ENCODE data around the gene STPG4. TPM values are rescaled to one million over a fixed set of nuclear protein-coding genes. Genes with fewer than 3 reads are reported as not detected.

STPG4 gene
- total RNA-seq, 1 donor from 2014 or later = not detected

DNA sequence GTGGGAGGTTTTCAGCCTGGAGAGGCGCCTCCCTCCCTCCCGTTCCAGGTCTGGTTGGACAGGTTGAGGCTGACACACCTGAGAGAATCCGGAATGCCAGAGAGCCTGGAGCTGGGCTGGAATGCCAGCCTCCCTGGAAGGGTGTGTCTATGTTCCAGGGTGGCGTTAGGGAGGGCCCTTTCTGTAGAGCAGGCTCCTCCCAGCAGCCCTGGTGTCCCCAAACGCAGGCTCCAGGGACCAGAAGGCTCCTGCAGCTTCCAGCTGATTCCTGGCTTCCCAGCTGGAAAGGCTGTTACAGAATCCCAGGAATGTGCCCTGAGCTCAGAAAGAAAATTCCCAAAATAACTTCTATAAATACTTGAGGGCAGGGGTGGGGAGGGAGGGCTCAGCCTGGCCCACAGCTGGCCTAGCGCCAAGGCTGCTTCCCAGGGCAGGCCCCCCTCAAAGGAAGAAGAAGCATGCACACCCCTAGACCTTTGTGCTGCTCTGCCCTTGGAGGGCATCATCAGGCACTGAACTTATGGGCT, 85.4 kb downstream of the STPG4 start:
- H3K4me3 ChIP-seq (ENCODE audit: low read length in 3 of 3) = peak overlapping the region in 2 of 3 donors; percentile 31 to 45
- peak overlapping the region; percentile 93 for H3K27ac ChIP-seq (ENCODE audit: low read depth, low read length)
- no peaks in the 10 kb centered on the region for H3K9me3 ChIP-seq (ENCODE audit: control insufficient read depth in 3 of 3, low read length in 3 of 3)
- peaks cover 0 to 4% (median 0%) of the 10 kb centered on the region in 3 donors for H3K36me3 ChIP-seq (ENCODE audit: control insufficient read depth in 3 of 3, insufficient read depth in 3 of 3, low read length in 3 of 3)
- H3K4me1 ChIP-seq (ENCODE audit: control insufficient read depth in 3 of 3, insufficient read depth in 3 of 3, low read length in 3 of 3) = peaks cover 60 to 79% (median 78%) of the 10 kb centered on the region in 3 donors
- peak overlapping the region in 2 of 3 donors; percentile 60 to 61 for H3K9ac ChIP-seq (ENCODE audit: low read depth in 1 of 3, low read length in 3 of 3)
- H3K27me3 ChIP-seq (ENCODE audit: control insufficient read depth in 3 of 3, insufficient read depth in 3 of 3, low read length in 3 of 3) = no peaks in the 10 kb centered on the region

DNA sequence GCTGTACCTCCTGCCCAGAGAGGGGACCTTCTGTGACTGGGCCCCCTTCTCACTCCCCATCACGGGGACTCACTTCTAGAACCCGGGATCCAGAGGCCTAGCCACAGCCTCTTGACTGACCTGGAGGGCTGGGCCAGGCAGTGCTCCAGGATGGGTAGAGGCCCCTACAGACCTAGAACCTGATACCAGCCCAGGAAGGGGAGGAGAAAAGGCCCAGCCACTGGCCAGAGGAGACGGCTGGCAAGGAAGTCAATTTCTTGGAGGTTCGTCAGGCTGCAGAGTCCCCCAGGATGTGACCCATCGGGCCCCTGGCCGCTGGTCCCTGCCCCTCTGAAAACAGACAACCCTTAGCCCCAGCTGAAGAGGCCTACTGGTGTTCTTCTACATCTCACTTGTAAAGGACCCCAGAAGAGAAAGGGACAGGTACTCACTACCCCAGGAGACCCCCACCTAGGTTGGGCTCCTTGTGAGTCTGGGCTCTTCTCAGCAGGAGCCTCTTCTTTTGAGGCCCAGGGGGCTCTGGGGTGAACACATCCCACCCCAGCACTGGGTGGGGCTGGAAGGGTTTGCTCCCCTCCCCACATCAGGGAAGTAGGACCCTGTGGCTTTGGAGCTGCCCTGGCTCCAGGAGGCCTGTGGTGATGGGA, 86.0 kb downstream of the STPG4 start:
- H3K36me3 ChIP-seq (ENCODE audit: control insufficient read depth in 3 of 3, insufficient read depth in 3 of 3, low read length in 3 of 3) = peaks cover 0 to 4% (median 0%) of the 10 kb centered on the region in 3 donors
- H3K4me3 ChIP-seq (ENCODE audit: low read length in 3 of 3) = peak overlapping the region in 1 of 3 donors; percentile 31
- H3K4me1 ChIP-seq (ENCODE audit: control insufficient read depth in 3 of 3, insufficient read depth in 3 of 3, low read length in 3 of 3) = peaks cover 65 to 85% (median 82%) of the 10 kb centered on the region in 3 donors
- H3K9me3 ChIP-seq (ENCODE audit: control insufficient read depth in 3 of 3, low read length in 3 of 3) = no peaks in the 10 kb centered on the region
- peak overlapping the region; percentile 53 for H3K27ac ChIP-seq (ENCODE audit: low read depth, low read length)
- peak overlapping the region; percentile 35 to 61 (median 60) for H3K9ac ChIP-seq (ENCODE audit: low read depth in 1 of 3, low read length in 3 of 3)
- H3K27me3 ChIP-seq (ENCODE audit: control insufficient read depth in 3 of 3, insufficient read depth in 3 of 3, low read length in 3 of 3) = no peaks in the 10 kb centered on the region

DNA sequence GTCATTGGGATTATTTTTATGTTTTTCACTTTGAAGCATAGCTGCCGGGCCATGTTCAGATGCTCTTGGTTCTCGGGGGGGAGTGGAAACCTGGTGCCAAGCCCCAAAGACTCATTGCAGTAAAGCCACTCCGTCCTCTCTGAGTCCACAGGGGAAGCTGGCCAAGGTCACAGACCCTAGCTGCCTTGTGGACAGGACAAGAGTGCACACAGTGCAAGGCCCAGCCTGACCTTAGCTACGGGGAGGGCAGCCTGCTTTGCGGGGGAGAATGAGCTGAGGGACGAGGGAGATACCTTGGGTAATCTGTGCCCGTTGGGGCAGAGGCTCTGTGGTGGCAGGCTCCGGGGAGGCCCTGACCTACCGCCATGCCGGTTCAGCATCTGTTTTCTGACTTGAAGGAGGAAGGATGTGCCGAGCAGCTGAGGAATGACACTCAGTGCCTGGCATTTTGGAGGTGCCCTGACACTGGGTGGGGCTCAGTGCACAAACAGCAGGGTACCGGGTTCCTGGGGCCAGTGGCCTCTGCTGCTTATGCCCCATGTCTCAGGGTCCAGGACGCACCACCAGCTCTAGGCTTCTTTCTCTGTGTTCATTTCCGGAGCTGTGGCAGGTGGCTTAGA, 87.2 kb downstream of the STPG4 start:
- H3K4me1 ChIP-seq (ENCODE audit: control insufficient read depth in 3 of 3, insufficient read depth in 3 of 3, low read length in 3 of 3) = peaks cover 69 to 86% (median 84%) of the 10 kb centered on the region in 3 donors
- H3K27me3 ChIP-seq (ENCODE audit: control insufficient read depth in 3 of 3, insufficient read depth in 3 of 3, low read length in 3 of 3) = no peaks in the 10 kb centered on the region
- no peak overlapping the region for H3K4me3 ChIP-seq (ENCODE audit: low read length in 3 of 3)
- peak overlapping the region in 1 of 3 donors; percentile 57 for H3K9ac ChIP-seq (ENCODE audit: low read depth in 1 of 3, low read length in 3 of 3)
- H3K9me3 ChIP-seq (ENCODE audit: control insufficient read depth in 3 of 3, low read length in 3 of 3) = no peaks in the 10 kb centered on the region
- H3K27ac ChIP-seq (ENCODE audit: low read depth, low read length) = no peak overlapping the region
- no peaks in the 10 kb centered on the region for H3K36me3 ChIP-seq (ENCODE audit: control insufficient read depth in 3 of 3, insufficient read depth in 3 of 3, low read length in 3 of 3)

DNA sequence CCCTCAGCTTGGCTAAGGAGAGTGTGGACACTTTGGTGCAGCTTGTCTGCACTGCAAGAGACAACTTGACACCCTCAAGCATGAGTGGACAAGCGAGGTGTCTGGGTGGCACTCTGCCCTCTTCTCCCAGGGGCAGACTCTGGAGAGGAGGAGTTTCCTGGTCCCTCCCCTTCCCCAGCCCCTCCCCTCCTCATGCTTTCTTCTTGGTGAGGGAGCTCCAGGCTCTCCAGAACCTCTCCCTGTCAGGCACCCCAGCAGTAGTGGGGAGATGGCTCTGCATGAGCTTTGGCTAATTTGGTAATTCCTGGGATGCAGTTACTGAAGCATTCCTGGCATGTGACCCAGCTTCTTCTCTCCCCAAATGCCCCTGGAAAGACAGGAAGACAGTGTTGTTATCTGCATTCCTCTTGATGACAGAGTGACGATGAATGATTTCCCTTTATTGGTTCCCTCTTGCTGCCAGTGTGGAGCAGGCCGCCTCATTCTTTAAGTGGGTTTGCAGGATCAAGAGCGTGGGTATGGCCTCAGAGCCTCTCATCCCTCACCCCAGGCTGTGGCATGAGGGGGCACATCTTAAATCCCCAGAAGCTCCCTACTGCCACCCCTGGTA, 89.2 kb downstream of the STPG4 start:
- Histone ChIP-seq H3K27me3 (ENCODE audit: control insufficient read depth in 3 of 3, insufficient read depth in 3 of 3, low read length in 3 of 3) (no peaks in the 10 kb centered on the region), H3K27ac (ENCODE audit: low read depth, low read length) (peak overlapping the region; percentile 29), H3K4me3 (ENCODE audit: low read length in 3 of 3) (no peak overlapping the region), H3K4me1 (ENCODE audit: control insufficient read depth in 3 of 3, insufficient read depth in 3 of 3, low read length in 3 of 3) (peaks cover 69 to 85% (median 82%) of the 10 kb centered on the region in 3 donors), H3K9me3 (ENCODE audit: control insufficient read depth in 3 of 3, low read length in 3 of 3) (no peaks in the 10 kb centered on the region), H3K36me3 (ENCODE audit: control insufficient read depth in 3 of 3, insufficient read depth in 3 of 3, low read length in 3 of 3) (peaks cover 0 to 3% (median 0%) of the 10 kb centered on the region in 3 donors), H3K9ac (ENCODE audit: low read depth in 1 of 3, low read length in 3 of 3) (no peak overlapping the region)

DNA sequence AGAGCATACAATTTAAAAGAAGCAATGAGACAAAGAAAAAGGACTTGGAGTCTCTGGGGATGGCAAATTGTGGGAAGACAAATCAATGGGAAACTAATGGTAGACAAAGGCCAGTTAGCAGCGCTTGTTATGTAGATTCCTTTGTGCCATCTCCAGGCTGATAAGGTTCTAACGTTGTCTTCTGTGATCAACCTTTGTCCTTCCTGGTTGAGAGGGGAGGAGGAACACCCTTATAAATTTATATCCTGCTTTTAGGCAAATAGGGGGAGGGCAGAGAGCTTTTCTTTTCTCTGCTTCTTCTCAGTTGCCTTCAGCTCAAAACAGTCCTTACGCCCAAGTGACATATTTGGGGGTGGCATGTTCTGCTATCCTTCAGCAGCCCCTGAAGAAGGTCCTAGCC, 89.8 kb downstream of the STPG4 start:
- H3K27me3 ChIP-seq (ENCODE audit: control insufficient read depth in 3 of 3, insufficient read depth in 3 of 3, low read length in 3 of 3) = no peaks in the 10 kb centered on the region
- H3K4me1 ChIP-seq (ENCODE audit: control insufficient read depth in 3 of 3, insufficient read depth in 3 of 3, low read length in 3 of 3) = peaks cover 65 to 84% (median 81%) of the 10 kb centered on the region in 3 donors
- H3K9ac ChIP-seq (ENCODE audit: low read depth in 1 of 3, low read length in 3 of 3) = no peak overlapping the region
- no peak overlapping the region for H3K4me3 ChIP-seq (ENCODE audit: low read length in 3 of 3)
- H3K9me3 ChIP-seq (ENCODE audit: control insufficient read depth in 3 of 3, low read length in 3 of 3) = no peaks in the 10 kb centered on the region
- peak overlapping the region; percentile 29 for H3K27ac ChIP-seq (ENCODE audit: low read depth, low read length)
- H3K36me3 ChIP-seq (ENCODE audit: control insufficient read depth in 3 of 3, insufficient read depth in 3 of 3, low read length in 3 of 3) = peaks cover 0 to 5% (median 2%) of the 10 kb centered on the region in 3 donors

DNA sequence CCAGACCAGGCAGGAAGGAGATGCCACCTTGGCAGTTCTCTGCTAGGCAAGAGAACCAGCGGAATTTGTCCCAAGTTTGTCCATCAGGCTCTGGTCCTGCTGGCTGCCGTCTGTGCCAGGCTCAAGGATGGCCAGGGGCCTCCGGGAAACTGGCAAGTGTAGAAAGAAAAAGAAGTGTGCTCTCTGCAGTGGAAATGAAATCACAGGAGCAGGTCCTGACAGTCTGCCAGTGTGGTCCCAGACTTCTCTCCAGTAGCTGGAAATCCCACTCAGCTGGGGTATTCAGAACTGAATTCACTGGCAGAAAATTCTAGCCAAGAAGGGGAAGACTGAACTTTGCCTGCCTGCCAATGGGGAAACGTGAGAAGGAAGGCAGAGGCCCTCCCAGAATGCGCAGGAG, 91.0 kb downstream of the STPG4 start:
- Histone ChIP-seq H3K36me3 (ENCODE audit: control insufficient read depth in 3 of 3, insufficient read depth in 3 of 3, low read length in 3 of 3) (peaks cover 0 to 5% (median 2%) of the 10 kb centered on the region in 3 donors), H3K9me3 (ENCODE audit: control insufficient read depth in 3 of 3, low read length in 3 of 3) (no peaks in the 10 kb centered on the region), H3K4me1 (ENCODE audit: control insufficient read depth in 3 of 3, insufficient read depth in 3 of 3, low read length in 3 of 3) (peaks cover 58 to 77% (median 73%) of the 10 kb centered on the region in 3 donors), H3K27ac (ENCODE audit: low read depth, low read length) (no peak overlapping the region), H3K27me3 (ENCODE audit: control insufficient read depth in 3 of 3, insufficient read depth in 3 of 3, low read length in 3 of 3) (no peaks in the 10 kb centered on the region), H3K9ac (ENCODE audit: low read depth in 1 of 3, low read length in 3 of 3) (peak overlapping the region in 1 of 3 donors; percentile 11), H3K4me3 (ENCODE audit: low read length in 3 of 3) (no peak overlapping the region)

DNA sequence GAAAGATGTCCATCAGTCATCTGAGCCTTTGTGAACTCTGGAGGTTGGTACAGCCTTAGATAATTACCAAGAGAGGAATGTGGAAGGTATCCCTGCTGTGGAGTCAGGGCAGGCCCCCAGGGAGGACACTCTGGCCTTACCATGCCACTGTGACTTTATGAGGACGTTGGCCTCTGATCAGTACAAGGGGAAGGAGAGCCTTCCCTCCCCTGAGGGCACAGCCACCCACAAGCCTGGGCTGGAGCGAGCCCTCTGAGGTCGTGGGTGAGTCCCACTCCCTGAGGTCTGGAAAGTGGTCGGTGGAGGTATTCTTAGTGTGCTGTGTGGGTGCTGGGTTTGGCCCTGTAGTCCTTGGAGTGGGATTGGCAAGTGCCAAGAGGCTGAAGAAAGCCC, 91.6 kb downstream of the STPG4 start:
- no peak overlapping the region for H3K9ac ChIP-seq (ENCODE audit: low read depth in 1 of 3, low read length in 3 of 3)
- H3K4me3 ChIP-seq (ENCODE audit: low read length in 3 of 3) = no peak overlapping the region
- H3K4me1 ChIP-seq (ENCODE audit: control insufficient read depth in 3 of 3, insufficient read depth in 3 of 3, low read length in 3 of 3) = peaks cover 56 to 75% (median 71%) of the 10 kb centered on the region in 3 donors
- no peaks in the 10 kb centered on the region for H3K27me3 ChIP-seq (ENCODE audit: control insufficient read depth in 3 of 3, insufficient read depth in 3 of 3, low read length in 3 of 3)
- H3K9me3 ChIP-seq (ENCODE audit: control insufficient read depth in 3 of 3, low read length in 3 of 3) = no peaks in the 10 kb centered on the region
- H3K27ac ChIP-seq (ENCODE audit: low read depth, low read length) = no peak overlapping the region
- H3K36me3 ChIP-seq (ENCODE audit: control insufficient read depth in 3 of 3, insufficient read depth in 3 of 3, low read length in 3 of 3) = peaks cover 0 to 5% (median 2%) of the 10 kb centered on the region in 3 donors

DNA sequence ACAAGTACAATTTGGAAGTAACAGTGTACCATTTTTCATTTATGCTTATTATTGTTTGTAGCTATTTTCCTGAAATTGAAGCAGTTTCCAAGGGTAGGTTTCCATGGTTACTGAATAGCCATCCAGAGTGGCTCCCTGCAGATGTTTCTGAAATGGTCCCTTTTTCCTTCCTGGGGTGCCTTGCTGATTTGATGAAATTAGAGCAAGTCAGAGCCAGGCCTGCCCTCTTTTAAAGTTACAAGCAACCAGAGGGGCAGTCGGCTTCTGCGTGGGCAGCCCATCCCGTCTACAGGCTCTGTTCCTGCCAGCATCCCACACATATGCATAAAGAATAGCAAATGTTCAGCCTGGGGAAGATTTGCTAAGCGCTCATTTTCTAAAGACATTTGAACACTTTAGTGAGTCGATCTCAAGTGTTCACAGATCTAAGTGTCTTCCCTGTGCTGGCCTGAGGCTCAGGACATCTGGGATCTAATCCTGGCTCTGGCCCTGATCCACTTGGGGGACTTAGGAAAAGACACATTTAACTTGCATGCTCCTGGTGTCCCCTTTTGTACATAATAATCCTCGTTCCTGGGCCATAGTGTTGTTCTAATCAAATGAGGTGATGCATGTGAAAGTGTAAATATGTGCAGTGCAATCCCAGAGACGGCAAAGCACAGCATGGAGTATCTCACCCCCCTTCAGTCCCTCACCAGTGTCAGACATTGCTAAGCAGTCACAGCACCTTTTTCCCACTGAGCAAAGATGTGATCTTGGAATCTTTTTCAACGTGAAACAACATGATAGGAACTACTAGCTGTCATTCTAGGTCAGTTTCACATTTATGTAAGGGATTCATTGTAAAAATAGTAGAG, 92.2 kb downstream of the STPG4 start:
- Histone ChIP-seq H3K9ac (ENCODE audit: low read depth in 1 of 3, low read length in 3 of 3) (peak overlapping the region in 1 of 3 donors; percentile 53), H3K9me3 (ENCODE audit: control insufficient read depth in 3 of 3, low read length in 3 of 3) (no peaks in the 10 kb centered on the region), H3K36me3 (ENCODE audit: control insufficient read depth in 3 of 3, insufficient read depth in 3 of 3, low read length in 3 of 3) (peaks cover 0 to 5% (median 2%) of the 10 kb centered on the region in 3 donors), H3K4me3 (ENCODE audit: low read length in 3 of 3) (no peak overlapping the region), H3K4me1 (ENCODE audit: control insufficient read depth in 3 of 3, insufficient read depth in 3 of 3, low read length in 3 of 3) (peaks cover 56 to 75% (median 71%) of the 10 kb centered on the region in 3 donors), H3K27ac (ENCODE audit: low read depth, low read length) (no peak overlapping the region), H3K27me3 (ENCODE audit: control insufficient read depth in 3 of 3, insufficient read depth in 3 of 3, low read length in 3 of 3) (no peaks in the 10 kb centered on the region)

DNA sequence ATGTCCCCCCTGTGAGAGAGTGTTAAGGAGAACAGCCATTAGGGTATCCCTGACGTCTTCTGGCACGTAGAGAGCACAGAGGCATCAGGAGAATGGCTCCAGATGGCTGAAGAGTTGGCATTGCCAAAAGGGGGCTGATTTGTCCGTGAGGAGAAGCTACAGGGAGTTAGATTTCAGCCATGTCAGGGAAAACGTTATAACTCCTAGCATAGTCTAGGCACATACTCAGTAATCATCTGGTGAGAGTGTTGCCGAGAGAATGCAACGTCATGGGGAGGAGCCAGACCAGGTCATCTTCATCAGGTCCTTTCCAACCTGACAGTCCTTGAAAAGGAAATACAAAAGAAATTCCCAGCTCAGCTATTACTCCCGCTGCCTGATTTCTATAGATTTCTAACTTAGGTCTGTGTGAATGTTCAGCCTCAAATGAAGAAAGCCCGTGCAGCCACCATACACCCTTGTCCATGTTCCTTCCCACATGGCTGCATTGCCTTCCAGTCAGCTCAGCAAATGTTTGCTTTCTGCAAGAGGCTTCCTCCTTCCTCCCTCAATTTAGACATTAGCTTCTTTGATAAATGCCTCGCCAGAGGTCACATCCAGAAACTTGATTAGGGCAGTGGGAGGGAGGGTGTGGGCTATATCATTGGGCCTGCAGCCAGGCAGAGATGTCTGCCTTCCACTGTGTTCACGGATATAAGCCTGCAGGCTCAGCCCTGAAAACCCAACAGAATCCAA, 93.0 kb downstream of the STPG4 start:
- peak overlapping the region; percentile 14 for H3K27ac ChIP-seq (ENCODE audit: low read depth, low read length)
- H3K9ac ChIP-seq (ENCODE audit: low read depth in 1 of 3, low read length in 3 of 3) = peak overlapping the region in 1 of 3 donors; percentile 12
- no peak overlapping the region for H3K4me3 ChIP-seq (ENCODE audit: low read length in 3 of 3)
- peaks cover 0 to 5% (median 2%) of the 10 kb centered on the region in 3 donors for H3K36me3 ChIP-seq (ENCODE audit: control insufficient read depth in 3 of 3, insufficient read depth in 3 of 3, low read length in 3 of 3)
- H3K27me3 ChIP-seq (ENCODE audit: control insufficient read depth in 3 of 3, insufficient read depth in 3 of 3, low read length in 3 of 3) = no peaks in the 10 kb centered on the region
- H3K4me1 ChIP-seq (ENCODE audit: control insufficient read depth in 3 of 3, insufficient read depth in 3 of 3, low read length in 3 of 3) = peaks cover 62 to 76% (median 73%) of the 10 kb centered on the region in 3 donors
- H3K9me3 ChIP-seq (ENCODE audit: control insufficient read depth in 3 of 3, low read length in 3 of 3) = no peaks in the 10 kb centered on the region
